ENCODE results near the gene ASB8.

ASB8 gene

GRCh38 chr12:48104531-48104930 is 52.8 kb downstream of the ASB8 start:
- no peak for DNase-seq (ENCODE audit: low spot score)
